Aorta (tissue), 5 donors: ENCODE measurements around the gene UGT1A8. TPM values are rescaled to one million over a fixed set of nuclear protein-coding genes. Genes with fewer than 3 reads are reported as not detected.

ENCODE experiments used
- ATAC-seq: fragments of 200-7000 bp; cut with Tn5 transposase; one replicate; pipeline ENCODE4 v1.9.1; 2022; ENCODE audit warnings: moderate library complexity; ENCODE audit not compliant: low FRiP score
- DNase-seq, 2 donors: peaks; one replicate each; pipeline ENCODE4 v3.0.0-alpha.2; 2020
- H3K27ac ChIP-seq, 2 donors: one replicate each; pipeline ENCODE4 v1.5.1; 2013; ENCODE audit warnings: low read length in 2 of 2, mild to moderate bottlenecking in 2 of 2, moderate library complexity in 2 of 2, control low read depth in 1 of 2, inconsistent platforms in 1 of 2, low read depth in 1 of 2
- H3K27me3 ChIP-seq, 2 donors: one replicate each; pipeline ENCODE4 v1.6.1; 2013; ENCODE audit warnings: control low read depth in 1 of 2, low read length in 1 of 2, mild to moderate bottlenecking in 1 of 2, moderate library complexity in 1 of 2; ENCODE audit not compliant: insufficient read depth in 2 of 2, control insufficient read depth in 1 of 2
- H3K36me3 ChIP-seq, 2 donors: one replicate each; pipeline ENCODE4 v1.6.1; 2013; ENCODE audit warnings: control low read depth in 1 of 2, low read length in 1 of 2, mild to moderate bottlenecking in 1 of 2; ENCODE audit not compliant: insufficient read depth in 2 of 2, control insufficient read depth in 1 of 2
- H3K4me1 ChIP-seq, 2 donors: one replicate each; pipeline ENCODE4 v1.6.1; 2013; ENCODE audit warnings: low read length in 2 of 2, control low read depth in 1 of 2, mild to moderate bottlenecking in 1 of 2, moderate library complexity in 1 of 2; ENCODE audit not compliant: insufficient read depth in 2 of 2, control insufficient read depth in 1 of 2
- H3K4me3 ChIP-seq, 2 donors: one replicate each; pipeline ENCODE4 v1.5.1; 2013; ENCODE audit warnings: low read length in 2 of 2, control low read depth in 1 of 2, mild to moderate bottlenecking in 1 of 2
- H3K9me3 ChIP-seq: one replicate; pipeline ENCODE4 v1.6.1; 2013; ENCODE audit warnings: mild to moderate bottlenecking, low read length; ENCODE audit not compliant: control insufficient read depth
- WGBS, 2 donors: extraction: QIAGEN DNeasy Blood & Tissue Kit; methylation state at CpG; one replicate each; pipeline ENCODE4 v1.1.7; 2013; 5-methylcytosine and 5-hydroxymethylcytosine counted together
- intact Hi-C, 2 donors: fragments of 100-400 bp; cut with DNase I; formaldehyde crosslinking; loops; one replicate each; pipeline versions ENCODE4 v1.14.2 to v1.15.0; 2022
- polyA plus RNA-seq, 2 donors: library from polyadenylated mRNA; stranded (reverse); fragments of 200-250 nt; gene quantifications; one replicate each; pipeline ENCODE4 v1.2.3, GENCODE V29; 2013
- total RNA-seq, 2 donors: library from RNA; stranded (reverse); fragmentation: NEBNext Ultra II Directional; extraction: Animal tissue kit (Norgen Biotek cat#: 25700); gene quantifications; one replicate each; pipeline ENCODE4 v1.2.1, GENCODE V29; 2021
- donor health status: healthy with polysubstance abuse.
- donor health status: Bipolar disorder and iron deficiency.
- donor health status: DM: no; HTN: no; CAD: no.
- donor health status: DM: no; HTN: no; CAD: no.
- donor health status: DM: yes; HTN: yes; CAD: no.

Gene UGT1A8
- total and polyA plus RNA-seq, 4 donors, result 1.0 TPM; not detected in 3

- Histone ChIP-seq H3K4me1 (no peaks in the 10 kb centered on the region), H3K27me3 (no peaks in the 10 kb centered on the region), H3K27ac (no peak overlapping the region), H3K36me3 (no peaks in the 10 kb centered on the region), H3K9me3 (no peaks in the 10 kb centered on the region), H3K4me3 (no peak overlapping the region)
- intact Hi-C loops, result no loop called here
- 70 to 72% methylated on average over 3 of the region's 3 CpGs for WGBS, 2 donors
- DNase-seq, result no peak
- no peak for ATAC-seq
Measured at GRCh38 chr2:233672886-233673285, 55.5 kb downstream of the UGT1A8 start.

GRCh38 chr2:233673896-233674295, 56.5 kb downstream of the UGT1A8 start:
- H3K27me3 ChIP-seq, result no peaks in the 10 kb centered on the region
- ATAC-seq, result no peak
- H3K36me3 ChIP-seq, result no peaks in the 10 kb centered on the region
- no peaks in the 10 kb centered on the region for H3K9me3 ChIP-seq
- H3K27ac ChIP-seq, result no peak overlapping the region
- no peaks in the 10 kb centered on the region for H3K4me1 ChIP-seq
- DNase-seq, result no peak
- H3K4me3 ChIP-seq, result no peak overlapping the region
- intact Hi-C loops, result no loop called here

- Histone ChIP-seq H3K4me3 (no peak overlapping the region), H3K36me3 (no peaks in the 10 kb centered on the region), H3K27me3 (no peaks in the 10 kb centered on the region), H3K9me3 (no peaks in the 10 kb centered on the region), H3K4me1 (no peaks in the 10 kb centered on the region), H3K27ac (no peak overlapping the region)
- no peak for DNase-seq
- 40 to 42% methylated on average over 1 of the region's 1 CpG for WGBS, 2 donors
- intact Hi-C loops, result no loop called here
- ATAC-seq, result no peak
Measured at GRCh38 chr2:233674314-233674713, 56.9 kb downstream of the UGT1A8 start.

GRCh38 chr2:233674995-233675394, 57.6 kb downstream of the UGT1A8 start:
- H3K27ac ChIP-seq, result no peak overlapping the region
- intact Hi-C loops, result no loop called here
- H3K36me3 ChIP-seq, result no peaks in the 10 kb centered on the region
- no peak for DNase-seq
- H3K9me3 ChIP-seq, result no peaks in the 10 kb centered on the region
- H3K27me3 ChIP-seq, result no peaks in the 10 kb centered on the region
- no peak overlapping the region for H3K4me3 ChIP-seq
- no peaks in the 10 kb centered on the region for H3K4me1 ChIP-seq
- 16 to 23% methylated on average over 4 of the region's 4 CpGs for WGBS, 2 donors
- no peak for ATAC-seq

- WGBS, 2 donors, result 80 to 85% methylated on average over 2 of the region's 2 CpGs
- Histone ChIP-seq H3K27me3 (no peaks in the 10 kb centered on the region), H3K4me3 (no peak overlapping the region), H3K9me3 (no peaks in the 10 kb centered on the region), H3K4me1 (no peaks in the 10 kb centered on the region), H3K27ac (no peak overlapping the region), H3K36me3 (no peaks in the 10 kb centered on the region)
- intact Hi-C loops, result no loop called here
- ATAC-seq (no peak), DNase-seq (no peak)
Measured at GRCh38 chr2:233676046-233676445, 58.6 kb downstream of the UGT1A8 start.

GRCh38 chr2:233679196-233679595, 61.8 kb downstream of the UGT1A8 start:
- H3K9me3 ChIP-seq, result no peaks in the 10 kb centered on the region
- intact Hi-C loops, result no loop called here
- no peaks in the 10 kb centered on the region for H3K4me1 ChIP-seq
- no peak overlapping the region for H3K4me3 ChIP-seq
- no peak for ATAC-seq
- H3K27me3 ChIP-seq, result no peaks in the 10 kb centered on the region
- DNase-seq, result no peak
- WGBS, 2 donors, result 54 to 65% methylated on average over 4 of the region's 4 CpGs
- no peaks in the 10 kb centered on the region for H3K36me3 ChIP-seq
- H3K27ac ChIP-seq, result no peak overlapping the region

DNA sequence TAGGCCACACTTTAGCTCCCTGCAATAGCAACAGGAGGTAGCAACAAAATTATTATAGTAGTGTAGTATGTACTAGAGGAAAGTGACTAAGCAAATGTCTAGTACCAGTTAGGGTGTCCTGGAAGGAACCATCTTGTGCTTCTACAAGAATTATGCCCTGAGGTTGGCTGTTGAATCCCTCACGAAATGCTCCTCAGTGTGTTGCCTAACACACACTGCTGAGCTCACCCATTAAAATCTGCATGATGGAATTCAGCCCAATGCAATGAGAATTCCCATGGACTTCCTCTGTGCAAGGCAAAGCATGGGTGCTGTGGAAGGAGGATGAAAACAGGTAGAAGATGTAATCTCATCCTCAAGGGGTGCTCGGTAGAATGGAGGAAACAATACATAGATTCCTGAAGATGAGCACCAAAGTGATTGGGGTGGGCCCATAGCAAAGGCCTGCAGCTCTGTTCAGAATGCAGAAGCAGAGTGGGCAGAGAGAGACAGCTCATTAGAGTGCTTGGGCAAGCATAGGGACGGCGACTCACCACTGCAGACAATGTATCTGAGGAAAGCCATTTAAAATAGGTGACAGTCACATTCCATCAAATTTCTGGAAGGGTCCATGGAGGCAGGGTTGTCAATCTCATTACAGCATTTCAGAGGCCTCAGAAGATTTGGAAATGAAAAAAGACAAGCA, 63.1 kb downstream of the UGT1A8 start:
- no peaks in the 10 kb centered on the region for H3K27me3 ChIP-seq
- WGBS, 2 donors, result 80 to 87% methylated on average over 4 of the region's 4 CpGs
- ATAC-seq (no peak), DNase-seq (no peak)
- H3K9me3 ChIP-seq, result no peaks in the 10 kb centered on the region
- H3K27ac ChIP-seq, result no peak overlapping the region
- H3K4me3 ChIP-seq, result no peak overlapping the region
- no peaks in the 10 kb centered on the region for H3K4me1 ChIP-seq
- H3K36me3 ChIP-seq, result no peaks in the 10 kb centered on the region
- intact Hi-C loops, result no loop called here

DNA sequence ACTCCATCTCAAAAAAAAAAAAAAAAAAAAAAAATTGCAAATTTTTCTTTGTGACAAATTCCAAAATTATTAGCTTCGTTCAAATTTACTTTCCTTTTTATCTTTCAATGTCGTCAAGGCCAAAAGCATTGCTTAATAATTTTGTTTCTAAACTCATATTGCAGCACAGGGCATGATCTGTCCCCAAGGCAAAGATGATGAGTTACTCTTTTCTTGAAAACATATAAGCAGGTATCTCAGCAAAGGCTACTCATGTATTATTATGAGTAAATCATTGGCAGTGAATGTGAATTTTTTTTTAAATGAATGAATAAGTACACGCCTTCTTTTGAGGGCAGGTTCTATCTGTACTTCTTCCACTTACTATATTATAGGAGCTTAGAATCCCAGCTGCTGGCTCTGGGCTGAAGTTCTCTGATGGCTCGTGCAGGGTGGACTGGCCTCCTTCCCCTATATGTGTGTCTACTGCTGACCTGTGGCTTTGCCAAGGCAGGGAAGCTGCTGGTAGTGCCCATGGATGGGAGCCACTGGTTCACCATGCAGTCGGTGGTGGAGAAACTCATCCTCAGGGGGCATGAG, 64.2 kb downstream of the UGT1A8 start, which contains the start of gene UGT1A7:
UGT1A7 (plus strand) TSS at position 381 of the 579 bp plus-strand sequence; CDS start at position 418, 37 bp downstream.
- Histone ChIP-seq H3K4me3 (no peak within 1 kb of the TSS), H3K27me3 (no peaks in the 10 kb centered on the region), H3K9me3 (no peaks in the 10 kb centered on the region), H3K4me1 (no peaks in the 10 kb centered on the region), H3K27ac (no peak within 1 kb of the TSS), H3K36me3 (no peaks in the 10 kb centered on the region)
- intact Hi-C loops, result no loop called here
- DNase-seq, result no peak
- ATAC-seq, result no peak
- WGBS, 2 donors, result 74 to 76% methylated on average over 5 of the region's 5 CpGs

- Histone ChIP-seq H3K27ac (no peak overlapping the region), H3K4me3 (no peak overlapping the region), H3K36me3 (no peaks in the 10 kb centered on the region), H3K9me3 (no peaks in the 10 kb centered on the region), H3K4me1 (no peaks in the 10 kb centered on the region), H3K27me3 (no peaks in the 10 kb centered on the region)
- intact Hi-C loops, result no loop called here
- WGBS, 2 donors, result 80 to 93% methylated on average over 1 of the region's 1 CpG
- no peak for DNase-seq
- no peak for ATAC-seq
Measured at GRCh38 chr2:233684640-233685039, 67.2 kb downstream of the UGT1A8 start.
